DND-41 (cell line): ENCODE data around the gene NUAK2.

Experiments
- EZH2 ChIP-seq: IDR thresholded peaks from 3 replicates; pipeline ENCODE4 v1.6.1; 2012; ENCODE audit warnings: borderline replicate concordance, low read depth, mild to moderate bottlenecking, moderate library complexity, low read length, inconsistent platforms; ENCODE audit not compliant: severe bottlenecking
- TF ChIP-seq, protein P1 (sequence below): IDR thresholded peaks from 2 replicates; pipeline ENCODE4 v1.5.1; 2012; ENCODE audit warnings: borderline replicate concordance, low read length, moderate library complexity, mild to moderate bottlenecking; ENCODE audit not compliant: poor library complexity, severe bottlenecking; ENCODE audit errors: extremely low read depth

DNA sequence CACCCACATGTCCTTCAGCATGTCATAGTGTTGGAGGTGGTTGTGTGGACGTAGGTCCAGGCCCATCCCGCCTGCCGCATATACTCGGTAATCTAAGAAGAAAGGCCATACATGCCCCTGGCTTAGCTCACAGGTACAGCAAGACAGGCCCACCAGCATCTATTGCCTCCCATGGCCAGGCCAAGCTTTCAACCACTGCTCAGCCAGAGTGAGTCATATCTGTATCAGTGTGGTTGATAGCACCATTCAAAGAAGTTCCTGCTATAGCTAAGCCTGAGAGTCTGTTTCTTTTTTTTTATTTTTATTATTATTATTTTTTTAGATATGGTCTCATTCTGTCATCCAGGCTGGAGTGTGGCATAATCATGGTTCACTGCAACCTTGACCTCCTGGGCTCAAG, 18.2 kb upstream of the NUAK2 start:
- TF ChIP-seq, protein P1, sequence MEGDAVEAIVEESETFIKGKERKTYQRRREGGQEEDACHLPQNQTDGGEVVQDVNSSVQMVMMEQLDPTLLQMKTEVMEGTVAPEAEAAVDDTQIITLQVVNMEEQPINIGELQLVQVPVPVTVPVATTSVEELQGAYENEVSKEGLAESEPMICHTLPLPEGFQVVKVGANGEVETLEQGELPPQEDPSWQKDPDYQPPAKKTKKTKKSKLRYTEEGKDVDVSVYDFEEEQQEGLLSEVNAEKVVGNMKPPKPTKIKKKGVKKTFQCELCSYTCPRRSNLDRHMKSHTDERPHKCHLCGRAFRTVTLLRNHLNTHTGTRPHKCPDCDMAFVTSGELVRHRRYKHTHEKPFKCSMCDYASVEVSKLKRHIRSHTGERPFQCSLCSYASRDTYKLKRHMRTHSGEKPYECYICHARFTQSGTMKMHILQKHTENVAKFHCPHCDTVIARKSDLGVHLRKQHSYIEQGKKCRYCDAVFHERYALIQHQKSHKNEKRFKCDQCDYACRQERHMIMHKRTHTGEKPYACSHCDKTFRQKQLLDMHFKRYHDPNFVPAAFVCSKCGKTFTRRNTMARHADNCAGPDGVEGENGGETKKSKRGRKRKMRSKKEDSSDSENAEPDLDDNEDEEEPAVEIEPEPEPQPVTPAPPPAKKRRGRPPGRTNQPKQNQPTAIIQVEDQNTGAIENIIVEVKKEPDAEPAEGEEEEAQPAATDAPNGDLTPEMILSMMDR: no peak
- no peak for TF ChIP-seq EZH2
